HEK293 (cell line): ENCODE results near the gene KLHL5.

Experiments
- CTCF ChIA-PET: fragments of 350-600 bp; formaldehyde crosslinking; extraction: SDS; loops from one replicate; lab custom pipeline; 2021; ENCODE audit warnings: antibody characterized with exemption; lab: Yijun Ruan, JAX
- POLR2A ChIA-PET: fragments of 300-600 bp; formaldehyde crosslinking; extraction: SDS; loops from one replicate; lab custom pipeline; 2020; ENCODE audit warnings: antibody characterized with exemption, inconsistent platforms; lab: Yijun Ruan, JAX
- H3K27ac ChIP-seq: fragments of 200-500 bp; sonication (Bioruptor generic); 2 replicates; pipeline ENCODE4 v1.5.1; 2014; ENCODE audit warnings: low read depth, low read length, control low read depth, inconsistent platforms; ENCODE audit errors: extremely low read depth
- H3K36me3 ChIP-seq, 2 experiments: fragments of 200-500 bp in 1 of 2; sonication (Bioruptor generic) in 1 of 2; 1 replicate in 1 of 2; 2 replicates in 1 of 2; pipeline ENCODE4 v1.5.1; 2014 to 2017; ENCODE audit warnings: inconsistent platforms in 2 of 2, low read length in 2 of 2; ENCODE audit not compliant: control insufficient read depth in 2 of 2, insufficient read depth in 1 of 2
- H3K4me1 ChIP-seq: fragments of 200-500 bp; sonication (Bioruptor generic); 2 replicates; pipeline ENCODE4 v1.5.1; 2014; ENCODE audit warnings: mild to moderate bottlenecking, low read length, inconsistent platforms; ENCODE audit not compliant: control insufficient read depth, insufficient read depth
- H3K4me3 ChIP-seq: 2 replicates; pipeline ENCODE4 v1.5.1; 2011; ENCODE audit warnings: low read depth, mild to moderate bottlenecking, control low read depth, low read length, moderate library complexity
- H3K9me3 ChIP-seq: fragments of 200-500 bp; sonication (Bioruptor generic); 2 replicates; pipeline ENCODE4 v1.5.1; 2014; ENCODE audit warnings: low read depth, low read length, inconsistent platforms; ENCODE audit not compliant: control insufficient read depth, insufficient read depth
- GLIS2 ChIP-seq: fragments of 450-650 bp; formaldehyde crosslinking; IDR thresholded peaks from 2 replicates; pipeline ENCODE4 v1.5.1; 2016; ENCODE audit warnings: missing biosample characterization, missing genetic modification characterization
- SCRT2 ChIP-seq: fragments of 450-650 bp; formaldehyde crosslinking; IDR thresholded peaks from 2 replicates; pipeline ENCODE4 v1.5.1; 2016; ENCODE audit warnings: missing biosample characterization, missing genetic modification characterization
- TRIM28 ChIP-seq: IDR thresholded peaks from 2 replicates; pipeline ENCODE4 v1.6.1; 2011; ENCODE audit warnings: low read length, control low read depth, borderline replicate concordance
- YY2 ChIP-seq: fragments of 450-650 bp; formaldehyde crosslinking; IDR thresholded peaks from 2 replicates; pipeline ENCODE4 v1.5.1; 2016; ENCODE audit warnings: missing biosample characterization, missing genetic modification characterization
- ZFP37 ChIP-seq: fragments of 450-650 bp; formaldehyde crosslinking; IDR thresholded peaks from 2 replicates; pipeline ENCODE4 v1.5.1; 2016; ENCODE audit warnings: missing biosample characterization, missing genetic modification characterization
- ZNF48 ChIP-seq: fragments of 450-650 bp; formaldehyde crosslinking; IDR thresholded peaks from 2 replicates; pipeline ENCODE4 v1.5.1; 2016; ENCODE audit warnings: missing biosample characterization, missing genetic modification characterization
- ZNF624 ChIP-seq: fragments of 450-650 bp; formaldehyde crosslinking; IDR thresholded peaks from 2 replicates; pipeline ENCODE4 v1.5.1; 2017; ENCODE audit warnings: missing biosample characterization, missing genetic modification characterization
- ZSCAN16 ChIP-seq: fragments of 450-650 bp; formaldehyde crosslinking; IDR thresholded peaks from 2 replicates; pipeline ENCODE4 v1.5.1; 2016; ENCODE audit warnings: missing biosample characterization, missing genetic modification characterization
- TF ChIP-seq, protein P1 (sequence below): fragments of 450-650 bp; formaldehyde crosslinking; IDR thresholded peaks from 2 replicates; pipeline ENCODE4 v1.5.1; 2017; ENCODE audit warnings: missing biosample characterization, missing genetic modification characterization
- TF ChIP-seq, protein P2 (sequence below): fragments of 450-650 bp; formaldehyde crosslinking; IDR thresholded peaks from 2 replicates; pipeline ENCODE4 v1.5.1; 2016; ENCODE audit warnings: missing biosample characterization, missing genetic modification characterization, borderline replicate concordance
- TF ChIP-seq, protein P3 (sequence below): fragments of 450-650 bp; formaldehyde crosslinking; IDR thresholded peaks from 2 replicates; pipeline ENCODE4 v1.5.1; 2016; ENCODE audit warnings: missing biosample characterization, missing genetic modification characterization
- TF ChIP-seq, protein P4 (sequence below): fragments of 450-650 bp; formaldehyde crosslinking; IDR thresholded peaks from 2 replicates; pipeline ENCODE4 v1.5.1; 2016; ENCODE audit warnings: missing biosample characterization, missing genetic modification characterization
- TF ChIP-seq, protein P5 (sequence below): fragments of 450-650 bp; formaldehyde crosslinking; conservative IDR thresholded peaks from 2 replicates; pipeline ENCODE4 v1.5.1; 2016; ENCODE audit warnings: low read depth, missing biosample characterization, missing genetic modification characterization

Gene KLHL5

DNA sequence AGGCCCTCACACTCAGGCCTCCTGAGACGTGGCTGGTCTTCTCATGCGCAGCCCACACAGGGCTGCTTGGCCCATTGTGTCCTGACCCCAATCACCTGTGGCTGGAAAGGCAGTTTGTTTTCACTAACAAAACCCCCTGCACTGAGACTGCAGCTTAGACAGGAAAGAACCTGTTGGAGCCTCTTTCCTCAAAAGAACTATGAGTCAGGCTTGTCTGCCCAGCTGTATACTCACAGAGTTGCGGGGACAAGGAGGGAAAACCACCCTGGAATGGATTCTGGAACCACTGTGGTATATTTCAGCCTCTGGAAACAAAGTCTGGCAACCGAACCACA is 24.6 kb upstream of the KLHL5 start:
- Histone ChIP-seq H3K4me1 (no peaks in the 10 kb centered on the region), H3K36me3 (no peaks in the 10 kb centered on the region), H3K4me3 (no peak overlapping the region), H3K27ac (no peak overlapping the region), H3K9me3 (no peaks in the 10 kb centered on the region)
- TF ChIP-seq, protein P1, sequence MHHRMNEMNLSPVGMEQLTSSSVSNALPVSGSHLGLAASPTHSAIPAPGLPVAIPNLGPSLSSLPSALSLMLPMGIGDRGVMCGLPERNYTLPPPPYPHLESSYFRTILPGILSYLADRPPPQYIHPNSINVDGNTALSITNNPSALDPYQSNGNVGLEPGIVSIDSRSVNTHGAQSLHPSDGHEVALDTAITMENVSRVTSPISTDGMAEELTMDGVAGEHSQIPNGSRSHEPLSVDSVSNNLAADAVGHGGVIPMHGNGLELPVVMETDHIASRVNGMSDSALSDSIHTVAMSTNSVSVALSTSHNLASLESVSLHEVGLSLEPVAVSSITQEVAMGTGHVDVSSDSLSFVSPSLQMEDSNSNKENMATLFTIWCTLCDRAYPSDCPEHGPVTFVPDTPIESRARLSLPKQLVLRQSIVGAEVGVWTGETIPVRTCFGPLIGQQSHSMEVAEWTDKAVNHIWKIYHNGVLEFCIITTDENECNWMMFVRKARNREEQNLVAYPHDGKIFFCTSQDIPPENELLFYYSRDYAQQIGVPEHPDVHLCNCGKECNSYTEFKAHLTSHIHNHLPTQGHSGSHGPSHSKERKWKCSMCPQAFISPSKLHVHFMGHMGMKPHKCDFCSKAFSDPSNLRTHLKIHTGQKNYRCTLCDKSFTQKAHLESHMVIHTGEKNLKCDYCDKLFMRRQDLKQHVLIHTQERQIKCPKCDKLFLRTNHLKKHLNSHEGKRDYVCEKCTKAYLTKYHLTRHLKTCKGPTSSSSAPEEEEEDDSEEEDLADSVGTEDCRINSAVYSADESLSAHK, result no peak
- TF ChIP-seq, protein P2, sequence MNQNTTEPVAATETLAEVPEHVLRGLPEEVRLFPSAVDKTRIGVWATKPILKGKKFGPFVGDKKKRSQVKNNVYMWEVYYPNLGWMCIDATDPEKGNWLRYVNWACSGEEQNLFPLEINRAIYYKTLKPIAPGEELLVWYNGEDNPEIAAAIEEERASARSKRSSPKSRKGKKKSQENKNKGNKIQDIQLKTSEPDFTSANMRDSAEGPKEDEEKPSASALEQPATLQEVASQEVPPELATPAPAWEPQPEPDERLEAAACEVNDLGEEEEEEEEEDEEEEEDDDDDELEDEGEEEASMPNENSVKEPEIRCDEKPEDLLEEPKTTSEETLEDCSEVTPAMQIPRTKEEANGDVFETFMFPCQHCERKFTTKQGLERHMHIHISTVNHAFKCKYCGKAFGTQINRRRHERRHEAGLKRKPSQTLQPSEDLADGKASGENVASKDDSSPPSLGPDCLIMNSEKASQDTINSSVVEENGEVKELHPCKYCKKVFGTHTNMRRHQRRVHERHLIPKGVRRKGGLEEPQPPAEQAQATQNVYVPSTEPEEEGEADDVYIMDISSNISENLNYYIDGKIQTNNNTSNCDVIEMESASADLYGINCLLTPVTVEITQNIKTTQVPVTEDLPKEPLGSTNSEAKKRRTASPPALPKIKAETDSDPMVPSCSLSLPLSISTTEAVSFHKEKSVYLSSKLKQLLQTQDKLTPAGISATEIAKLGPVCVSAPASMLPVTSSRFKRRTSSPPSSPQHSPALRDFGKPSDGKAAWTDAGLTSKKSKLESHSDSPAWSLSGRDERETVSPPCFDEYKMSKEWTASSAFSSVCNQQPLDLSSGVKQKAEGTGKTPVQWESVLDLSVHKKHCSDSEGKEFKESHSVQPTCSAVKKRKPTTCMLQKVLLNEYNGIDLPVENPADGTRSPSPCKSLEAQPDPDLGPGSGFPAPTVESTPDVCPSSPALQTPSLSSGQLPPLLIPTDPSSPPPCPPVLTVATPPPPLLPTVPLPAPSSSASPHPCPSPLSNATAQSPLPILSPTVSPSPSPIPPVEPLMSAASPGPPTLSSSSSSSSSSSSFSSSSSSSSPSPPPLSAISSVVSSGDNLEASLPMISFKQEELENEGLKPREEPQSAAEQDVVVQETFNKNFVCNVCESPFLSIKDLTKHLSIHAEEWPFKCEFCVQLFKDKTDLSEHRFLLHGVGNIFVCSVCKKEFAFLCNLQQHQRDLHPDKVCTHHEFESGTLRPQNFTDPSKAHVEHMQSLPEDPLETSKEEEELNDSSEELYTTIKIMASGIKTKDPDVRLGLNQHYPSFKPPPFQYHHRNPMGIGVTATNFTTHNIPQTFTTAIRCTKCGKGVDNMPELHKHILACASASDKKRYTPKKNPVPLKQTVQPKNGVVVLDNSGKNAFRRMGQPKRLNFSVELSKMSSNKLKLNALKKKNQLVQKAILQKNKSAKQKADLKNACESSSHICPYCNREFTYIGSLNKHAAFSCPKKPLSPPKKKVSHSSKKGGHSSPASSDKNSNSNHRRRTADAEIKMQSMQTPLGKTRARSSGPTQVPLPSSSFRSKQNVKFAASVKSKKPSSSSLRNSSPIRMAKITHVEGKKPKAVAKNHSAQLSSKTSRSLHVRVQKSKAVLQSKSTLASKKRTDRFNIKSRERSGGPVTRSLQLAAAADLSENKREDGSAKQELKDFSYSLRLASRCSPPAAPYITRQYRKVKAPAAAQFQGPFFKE (tag by site-specific recombination), result no peak
- TF ChIP-seq SCRT2 (tag by site-specific recombination) (peak; percentile 84), GLIS2 (tag by site-specific recombination) (no peak), ZSCAN16 (tag by site-specific recombination) (no peak), ZFP37 (tag by site-specific recombination) (no peak), ZNF48 (tag by site-specific recombination) (no peak), YY2 (no peak), TRIM28 (no peak)
- CTCF ChIA-PET, result no interaction called here
- POLR2A ChIA-PET, result no interaction called here

DNA sequence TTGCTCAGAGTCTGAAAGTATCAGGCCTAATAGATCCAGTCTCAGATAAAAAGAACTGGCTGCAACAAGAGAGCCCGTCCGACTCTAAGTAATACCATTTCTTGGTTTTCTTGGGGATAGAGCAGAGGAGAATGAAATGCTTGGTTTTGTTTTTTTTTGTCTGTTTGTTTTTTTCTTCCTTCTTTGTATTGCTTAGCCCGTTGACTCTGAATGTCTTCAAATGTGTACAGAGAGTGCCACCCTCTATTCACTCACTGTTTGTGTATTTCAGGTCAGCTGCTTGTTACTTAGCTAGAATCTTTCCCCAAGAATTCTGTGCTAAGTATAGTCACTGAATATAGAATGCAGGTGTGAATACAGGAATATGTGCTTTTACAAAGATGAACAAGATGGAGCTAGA is 24.1 kb upstream of the KLHL5 start:
- POLR2A ChIA-PET, result no interaction called here
- TF ChIP-seq ZNF624 (no peak), GLIS2 (tag by site-specific recombination) (no peak)
- TF ChIP-seq, protein P3, sequence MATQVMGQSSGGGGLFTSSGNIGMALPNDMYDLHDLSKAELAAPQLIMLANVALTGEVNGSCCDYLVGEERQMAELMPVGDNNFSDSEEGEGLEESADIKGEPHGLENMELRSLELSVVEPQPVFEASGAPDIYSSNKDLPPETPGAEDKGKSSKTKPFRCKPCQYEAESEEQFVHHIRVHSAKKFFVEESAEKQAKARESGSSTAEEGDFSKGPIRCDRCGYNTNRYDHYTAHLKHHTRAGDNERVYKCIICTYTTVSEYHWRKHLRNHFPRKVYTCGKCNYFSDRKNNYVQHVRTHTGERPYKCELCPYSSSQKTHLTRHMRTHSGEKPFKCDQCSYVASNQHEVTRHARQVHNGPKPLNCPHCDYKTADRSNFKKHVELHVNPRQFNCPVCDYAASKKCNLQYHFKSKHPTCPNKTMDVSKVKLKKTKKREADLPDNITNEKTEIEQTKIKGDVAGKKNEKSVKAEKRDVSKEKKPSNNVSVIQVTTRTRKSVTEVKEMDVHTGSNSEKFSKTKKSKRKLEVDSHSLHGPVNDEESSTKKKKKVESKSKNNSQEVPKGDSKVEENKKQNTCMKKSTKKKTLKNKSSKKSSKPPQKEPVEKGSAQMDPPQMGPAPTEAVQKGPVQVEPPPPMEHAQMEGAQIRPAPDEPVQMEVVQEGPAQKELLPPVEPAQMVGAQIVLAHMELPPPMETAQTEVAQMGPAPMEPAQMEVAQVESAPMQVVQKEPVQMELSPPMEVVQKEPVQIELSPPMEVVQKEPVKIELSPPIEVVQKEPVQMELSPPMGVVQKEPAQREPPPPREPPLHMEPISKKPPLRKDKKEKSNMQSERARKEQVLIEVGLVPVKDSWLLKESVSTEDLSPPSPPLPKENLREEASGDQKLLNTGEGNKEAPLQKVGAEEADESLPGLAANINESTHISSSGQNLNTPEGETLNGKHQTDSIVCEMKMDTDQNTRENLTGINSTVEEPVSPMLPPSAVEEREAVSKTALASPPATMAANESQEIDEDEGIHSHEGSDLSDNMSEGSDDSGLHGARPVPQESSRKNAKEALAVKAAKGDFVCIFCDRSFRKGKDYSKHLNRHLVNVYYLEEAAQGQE (tag by site-specific recombination), result no peak
- TF ChIP-seq, protein P4, sequence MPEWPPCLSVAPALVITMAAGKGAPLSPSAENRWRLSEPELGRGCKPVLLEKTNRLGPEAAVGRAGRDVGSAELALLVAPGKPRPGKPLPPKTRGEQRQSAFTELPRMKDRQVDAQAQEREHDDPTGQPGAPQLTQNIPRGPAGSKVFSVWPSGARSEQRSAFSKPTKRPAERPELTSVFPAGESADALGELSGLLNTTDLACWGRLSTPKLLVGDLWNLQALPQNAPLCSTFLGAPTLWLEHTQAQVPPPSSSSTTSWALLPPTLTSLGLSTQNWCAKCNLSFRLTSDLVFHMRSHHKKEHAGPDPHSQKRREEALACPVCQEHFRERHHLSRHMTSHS (tag by site-specific recombination), result no peak
- TF ChIP-seq, protein P5, sequence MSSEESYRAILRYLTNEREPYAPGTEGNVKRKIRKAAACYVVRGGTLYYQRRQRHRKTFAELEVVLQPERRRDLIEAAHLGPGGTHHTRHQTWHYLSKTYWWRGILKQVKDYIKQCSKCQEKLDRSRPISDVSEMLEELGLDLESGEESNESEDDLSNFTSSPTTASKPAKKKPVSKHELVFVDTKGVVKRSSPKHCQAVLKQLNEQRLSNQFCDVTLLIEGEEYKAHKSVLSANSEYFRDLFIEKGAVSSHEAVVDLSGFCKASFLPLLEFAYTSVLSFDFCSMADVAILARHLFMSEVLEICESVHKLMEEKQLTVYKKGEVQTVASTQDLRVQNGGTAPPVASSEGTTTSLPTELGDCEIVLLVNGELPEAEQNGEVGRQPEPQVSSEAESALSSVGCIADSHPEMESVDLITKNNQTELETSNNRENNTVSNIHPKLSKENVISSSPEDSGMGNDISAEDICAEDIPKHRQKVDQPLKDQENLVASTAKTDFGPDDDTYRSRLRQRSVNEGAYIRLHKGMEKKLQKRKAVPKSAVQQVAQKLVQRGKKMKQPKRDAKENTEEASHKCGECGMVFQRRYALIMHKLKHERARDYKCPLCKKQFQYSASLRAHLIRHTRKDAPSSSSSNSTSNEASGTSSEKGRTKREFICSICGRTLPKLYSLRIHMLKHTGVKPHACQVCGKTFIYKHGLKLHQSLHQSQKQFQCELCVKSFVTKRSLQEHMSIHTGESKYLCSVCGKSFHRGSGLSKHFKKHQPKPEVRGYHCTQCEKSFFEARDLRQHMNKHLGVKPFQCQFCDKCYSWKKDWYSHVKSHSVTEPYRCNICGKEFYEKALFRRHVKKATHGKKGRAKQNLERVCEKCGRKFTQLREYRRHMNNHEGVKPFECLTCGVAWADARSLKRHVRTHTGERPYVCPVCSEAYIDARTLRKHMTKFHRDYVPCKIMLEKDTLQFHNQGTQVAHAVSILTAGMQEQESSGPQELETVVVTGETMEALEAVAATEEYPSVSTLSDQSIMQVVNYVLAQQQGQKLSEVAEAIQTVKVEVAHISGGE (tag by site-specific recombination), result no peak
- no peaks in the 10 kb centered on the region for H3K9me3 ChIP-seq
- H3K27ac ChIP-seq, result no peak overlapping the region
- H3K36me3 ChIP-seq, result no peaks in the 10 kb centered on the region
- CTCF ChIA-PET, result interaction anchor here (0.6 kb wide), 1 partner anchor 59 kb away, joined by 3 read pairs; no protein-coding TSS in a partner anchor
- no peak overlapping the region for H3K4me3 ChIP-seq
- H3K4me1 ChIP-seq, result no peaks in the 10 kb centered on the region
